HCT116 (cell line): Measurements from ENCODE around the gene SLBP.

ENCODE experiments used
- EZH2 ChIP-seq: fragments of 200-600 bp; sonication (generic); IDR thresholded peaks from 2 replicates; pipeline ENCODE4 v1.6.1; 2017; ENCODE audit warnings: antibody characterized with exemption, mixed run types
- EZH2phosphoT487 ChIP-seq: fragments of 200-600 bp; IDR thresholded peaks from 2 replicates; pipeline ENCODE4 v1.6.1; 2018; ENCODE audit warnings: antibody characterized with exemption, borderline replicate concordance
- POLR2A ChIP-seq: IDR thresholded peaks from 2 replicates; pipeline ENCODE4 v1.7.0; 2011; ENCODE audit warnings: borderline replicate concordance; ENCODE audit not compliant: insufficient read depth, insufficient read length; ENCODE audit errors: extremely low read depth
- RAD21 ChIP-seq: IDR thresholded peaks from 2 replicates; pipeline ENCODE4 v1.6.1; 2012; ENCODE audit warnings: low read depth, mild to moderate bottlenecking
- TF ChIP-seq, protein P1 (sequence below), 3 experiments: fragments of 200-600 bp in 1 of 3; sonication (generic) in 1 of 3; IDR thresholded peaks in 2 of 3; conservative IDR thresholded peaks in 1 of 3; 2 replicates each; pipeline ENCODE4 v1.5.1; 2012 to 2017; ENCODE audit warnings: low read depth in 2 of 3, low read length in 2 of 3, antibody characterized with exemption in 1 of 3, borderline replicate concordance in 1 of 3, control low read depth in 1 of 3, mild to moderate bottlenecking in 1 of 3, mixed read lengths in 1 of 3, mixed run types in 1 of 3, moderate library complexity in 1 of 3; ENCODE audit not compliant: insufficient read depth in 1 of 3
- TF ChIP-seq, protein P2 (sequence below): IDR thresholded peaks from 2 replicates; pipeline ENCODE4 v1.6.1; 2012
- TF ChIP-seq, protein P3 (sequence below): IDR thresholded peaks from 2 replicates; pipeline ENCODE4 v1.6.1; 2012; ENCODE audit warnings: low read depth
- TF ChIP-seq, protein P4 (sequence below): IDR thresholded peaks from 2 replicates; pipeline ENCODE4 v1.6.1; 2011; ENCODE audit warnings: mild to moderate bottlenecking, low read length, moderate library complexity; ENCODE audit not compliant: insufficient replicate concordance; ENCODE audit errors: extremely low read depth

GRCh38 chr4:1757836-1758235, 45.7 kb upstream of the SLBP start:
- TF ChIP-seq, protein P1, sequence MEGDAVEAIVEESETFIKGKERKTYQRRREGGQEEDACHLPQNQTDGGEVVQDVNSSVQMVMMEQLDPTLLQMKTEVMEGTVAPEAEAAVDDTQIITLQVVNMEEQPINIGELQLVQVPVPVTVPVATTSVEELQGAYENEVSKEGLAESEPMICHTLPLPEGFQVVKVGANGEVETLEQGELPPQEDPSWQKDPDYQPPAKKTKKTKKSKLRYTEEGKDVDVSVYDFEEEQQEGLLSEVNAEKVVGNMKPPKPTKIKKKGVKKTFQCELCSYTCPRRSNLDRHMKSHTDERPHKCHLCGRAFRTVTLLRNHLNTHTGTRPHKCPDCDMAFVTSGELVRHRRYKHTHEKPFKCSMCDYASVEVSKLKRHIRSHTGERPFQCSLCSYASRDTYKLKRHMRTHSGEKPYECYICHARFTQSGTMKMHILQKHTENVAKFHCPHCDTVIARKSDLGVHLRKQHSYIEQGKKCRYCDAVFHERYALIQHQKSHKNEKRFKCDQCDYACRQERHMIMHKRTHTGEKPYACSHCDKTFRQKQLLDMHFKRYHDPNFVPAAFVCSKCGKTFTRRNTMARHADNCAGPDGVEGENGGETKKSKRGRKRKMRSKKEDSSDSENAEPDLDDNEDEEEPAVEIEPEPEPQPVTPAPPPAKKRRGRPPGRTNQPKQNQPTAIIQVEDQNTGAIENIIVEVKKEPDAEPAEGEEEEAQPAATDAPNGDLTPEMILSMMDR (IDR thresholded peaks at IDR 0.05 in 2 of 3, conservative IDR thresholded peaks at IDR 0.05 in 1 of 3; ENCODE audit: borderline replicate concordance in 1 of 3, insufficient read depth in 1 of 3, low read depth in 2 of 3, low read length in 2 of 3), result no peak
- TF ChIP-seq POLR2A, result no peak
- TF ChIP-seq, protein P2, sequence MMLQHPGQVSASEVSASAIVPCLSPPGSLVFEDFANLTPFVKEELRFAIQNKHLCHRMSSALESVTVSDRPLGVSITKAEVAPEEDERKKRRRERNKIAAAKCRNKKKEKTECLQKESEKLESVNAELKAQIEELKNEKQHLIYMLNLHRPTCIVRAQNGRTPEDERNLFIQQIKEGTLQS, result no peak
- no peak for TF ChIP-seq EZH2
- TF ChIP-seq, protein P3, sequence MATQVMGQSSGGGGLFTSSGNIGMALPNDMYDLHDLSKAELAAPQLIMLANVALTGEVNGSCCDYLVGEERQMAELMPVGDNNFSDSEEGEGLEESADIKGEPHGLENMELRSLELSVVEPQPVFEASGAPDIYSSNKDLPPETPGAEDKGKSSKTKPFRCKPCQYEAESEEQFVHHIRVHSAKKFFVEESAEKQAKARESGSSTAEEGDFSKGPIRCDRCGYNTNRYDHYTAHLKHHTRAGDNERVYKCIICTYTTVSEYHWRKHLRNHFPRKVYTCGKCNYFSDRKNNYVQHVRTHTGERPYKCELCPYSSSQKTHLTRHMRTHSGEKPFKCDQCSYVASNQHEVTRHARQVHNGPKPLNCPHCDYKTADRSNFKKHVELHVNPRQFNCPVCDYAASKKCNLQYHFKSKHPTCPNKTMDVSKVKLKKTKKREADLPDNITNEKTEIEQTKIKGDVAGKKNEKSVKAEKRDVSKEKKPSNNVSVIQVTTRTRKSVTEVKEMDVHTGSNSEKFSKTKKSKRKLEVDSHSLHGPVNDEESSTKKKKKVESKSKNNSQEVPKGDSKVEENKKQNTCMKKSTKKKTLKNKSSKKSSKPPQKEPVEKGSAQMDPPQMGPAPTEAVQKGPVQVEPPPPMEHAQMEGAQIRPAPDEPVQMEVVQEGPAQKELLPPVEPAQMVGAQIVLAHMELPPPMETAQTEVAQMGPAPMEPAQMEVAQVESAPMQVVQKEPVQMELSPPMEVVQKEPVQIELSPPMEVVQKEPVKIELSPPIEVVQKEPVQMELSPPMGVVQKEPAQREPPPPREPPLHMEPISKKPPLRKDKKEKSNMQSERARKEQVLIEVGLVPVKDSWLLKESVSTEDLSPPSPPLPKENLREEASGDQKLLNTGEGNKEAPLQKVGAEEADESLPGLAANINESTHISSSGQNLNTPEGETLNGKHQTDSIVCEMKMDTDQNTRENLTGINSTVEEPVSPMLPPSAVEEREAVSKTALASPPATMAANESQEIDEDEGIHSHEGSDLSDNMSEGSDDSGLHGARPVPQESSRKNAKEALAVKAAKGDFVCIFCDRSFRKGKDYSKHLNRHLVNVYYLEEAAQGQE, result no peak
- TF ChIP-seq, protein P4, sequence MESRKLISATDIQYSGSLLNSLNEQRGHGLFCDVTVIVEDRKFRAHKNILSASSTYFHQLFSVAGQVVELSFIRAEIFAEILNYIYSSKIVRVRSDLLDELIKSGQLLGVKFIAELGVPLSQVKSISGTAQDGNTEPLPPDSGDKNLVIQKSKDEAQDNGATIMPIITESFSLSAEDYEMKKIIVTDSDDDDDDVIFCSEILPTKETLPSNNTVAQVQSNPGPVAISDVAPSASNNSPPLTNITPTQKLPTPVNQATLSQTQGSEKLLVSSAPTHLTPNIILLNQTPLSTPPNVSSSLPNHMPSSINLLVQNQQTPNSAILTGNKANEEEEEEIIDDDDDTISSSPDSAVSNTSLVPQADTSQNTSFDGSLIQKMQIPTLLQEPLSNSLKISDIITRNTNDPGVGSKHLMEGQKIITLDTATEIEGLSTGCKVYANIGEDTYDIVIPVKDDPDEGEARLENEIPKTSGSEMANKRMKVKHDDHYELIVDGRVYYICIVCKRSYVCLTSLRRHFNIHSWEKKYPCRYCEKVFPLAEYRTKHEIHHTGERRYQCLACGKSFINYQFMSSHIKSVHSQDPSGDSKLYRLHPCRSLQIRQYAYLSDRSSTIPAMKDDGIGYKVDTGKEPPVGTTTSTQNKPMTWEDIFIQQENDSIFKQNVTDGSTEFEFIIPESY, result no peak
- no peak for TF ChIP-seq RAD21
- no peak for TF ChIP-seq EZH2phosphoT487
